ENCODE results near the gene DPP6. TPM values are rescaled to one million over a fixed set of nuclear protein-coding genes. Genes with fewer than 3 reads are reported as not detected.

DPP6 gene
- total RNA-seq, 1 experiment from 2014 or later = 1.1 TPM

GRCh38 chr7:154680894-154681659, 628.9 kb downstream of the DPP6 start:
- peak; percentile 47 for DNase-seq
- no peaks in the 10 kb centered on the region for H3K27me3 ChIP-seq (ENCODE audit: control insufficient read depth, insufficient read depth, low read length)
- no peaks in the 10 kb centered on the region for H3K36me3 ChIP-seq (replicated peaks; ENCODE audit: control insufficient read depth, insufficient read depth, low read length)
- H3K4me3 ChIP-seq (ENCODE audit: insufficient read depth, low read depth, low read length) = no peak overlapping the region

GRCh38 chr7:154682003-154682402, 629.8 kb downstream of the DPP6 start:
- H3K36me3 ChIP-seq (replicated peaks; ENCODE audit: control insufficient read depth, insufficient read depth, low read length) = no peaks in the 10 kb centered on the region
- no peak for DNase-seq
- no peak overlapping the region for H3K4me3 ChIP-seq (ENCODE audit: insufficient read depth, low read depth, low read length)
- H3K27me3 ChIP-seq (ENCODE audit: control insufficient read depth, insufficient read depth, low read length) = no peaks in the 10 kb centered on the region

GRCh38 chr7:154684666-154685563, 632.7 kb downstream of the DPP6 start:
- no peak for DNase-seq
- Histone ChIP-seq H3K27me3 (ENCODE audit: control insufficient read depth, insufficient read depth, low read length) (no peaks in the 10 kb centered on the region), H3K36me3 (replicated peaks; ENCODE audit: control insufficient read depth, insufficient read depth, low read length) (no peaks in the 10 kb centered on the region), H3K4me3 (ENCODE audit: insufficient read depth, low read depth, low read length) (no peak overlapping the region)

- no peak for DNase-seq
- H3K4me3 ChIP-seq (ENCODE audit: insufficient read depth, low read depth, low read length) = no peak overlapping the region
- H3K36me3 ChIP-seq (replicated peaks; ENCODE audit: control insufficient read depth, insufficient read depth, low read length) = no peaks in the 10 kb centered on the region
- no peaks in the 10 kb centered on the region for H3K27me3 ChIP-seq (ENCODE audit: control insufficient read depth, insufficient read depth, low read length)
These were observed 633.3 kb downstream of the DPP6 start for GRCh38 chr7:154685564-154685901.

- Histone ChIP-seq H3K4me3 (ENCODE audit: insufficient read depth, low read depth, low read length) (no peak overlapping the region), H3K36me3 (replicated peaks; ENCODE audit: control insufficient read depth, insufficient read depth, low read length) (no peaks in the 10 kb centered on the region), H3K27me3 (ENCODE audit: control insufficient read depth, insufficient read depth, low read length) (no peaks in the 10 kb centered on the region)
- DNase-seq = no peak
These were observed 634.1 kb downstream of the DPP6 start for GRCh38 chr7:154686305-154686704.

GRCh38 chr7:154688952-154689351, 636.8 kb downstream of the DPP6 start:
- H3K27me3 ChIP-seq (ENCODE audit: control insufficient read depth, insufficient read depth, low read length) = no peaks in the 10 kb centered on the region
- no peak for DNase-seq
- no peak overlapping the region for H3K4me3 ChIP-seq (ENCODE audit: insufficient read depth, low read depth, low read length)
- H3K36me3 ChIP-seq (replicated peaks; ENCODE audit: control insufficient read depth, insufficient read depth, low read length) = no peaks in the 10 kb centered on the region

- Histone ChIP-seq H3K4me3 (ENCODE audit: insufficient read depth, low read depth, low read length) (no peak overlapping the region), H3K36me3 (replicated peaks; ENCODE audit: control insufficient read depth, insufficient read depth, low read length) (no peaks in the 10 kb centered on the region), H3K27me3 (ENCODE audit: control insufficient read depth, insufficient read depth, low read length) (no peaks in the 10 kb centered on the region)
- no peak for DNase-seq
These were observed 638.2 kb downstream of the DPP6 start for GRCh38 chr7:154690411-154690810.

- Histone ChIP-seq H3K36me3 (replicated peaks; ENCODE audit: control insufficient read depth, insufficient read depth, low read length) (no peaks in the 10 kb centered on the region), H3K27me3 (ENCODE audit: control insufficient read depth, insufficient read depth, low read length) (no peaks in the 10 kb centered on the region), H3K4me3 (ENCODE audit: insufficient read depth, low read depth, low read length) (no peak overlapping the region)
- DNase-seq = no peak
These were observed 641.5 kb downstream of the DPP6 start for GRCh38 chr7:154693661-154694060.

- no peak overlapping the region for H3K4me3 ChIP-seq (ENCODE audit: insufficient read depth, low read depth, low read length)
- H3K27me3 ChIP-seq (ENCODE audit: control insufficient read depth, insufficient read depth, low read length) = no peaks in the 10 kb centered on the region
- no peak for DNase-seq
- no peaks in the 10 kb centered on the region for H3K36me3 ChIP-seq (replicated peaks; ENCODE audit: control insufficient read depth, insufficient read depth, low read length)
These were observed 643.6 kb downstream of the DPP6 start for GRCh38 chr7:154695836-154696235.

- H3K4me3 ChIP-seq (ENCODE audit: insufficient read depth, low read depth, low read length) = no peak overlapping the region
- H3K36me3 ChIP-seq (replicated peaks; ENCODE audit: control insufficient read depth, insufficient read depth, low read length) = no peaks in the 10 kb centered on the region
- no peaks in the 10 kb centered on the region for H3K27me3 ChIP-seq (ENCODE audit: control insufficient read depth, insufficient read depth, low read length)
- DNase-seq = no peak
These were observed 644.4 kb downstream of the DPP6 start for GRCh38 chr7:154696556-154696955.

- Histone ChIP-seq H3K27me3 (ENCODE audit: control insufficient read depth, insufficient read depth, low read length) (no peaks in the 10 kb centered on the region), H3K36me3 (replicated peaks; ENCODE audit: control insufficient read depth, insufficient read depth, low read length) (no peaks in the 10 kb centered on the region), H3K4me3 (ENCODE audit: insufficient read depth, low read depth, low read length) (no peak overlapping the region)
- peak; percentile 91 for DNase-seq
These were observed 646.6 kb downstream of the DPP6 start for GRCh38 chr7:154698726-154699291.

GRCh38 chr7:154699417-154699816, 647.2 kb downstream of the DPP6 start:
- H3K36me3 ChIP-seq (replicated peaks; ENCODE audit: control insufficient read depth, insufficient read depth, low read length) = no peaks in the 10 kb centered on the region
- no peaks in the 10 kb centered on the region for H3K27me3 ChIP-seq (ENCODE audit: control insufficient read depth, insufficient read depth, low read length)
- no peak for DNase-seq
- no peak overlapping the region for H3K4me3 ChIP-seq (ENCODE audit: insufficient read depth, low read depth, low read length)

GRCh38 chr7:154709840-154710520, 657.8 kb downstream of the DPP6 start:
- H3K27me3 ChIP-seq (ENCODE audit: control insufficient read depth, insufficient read depth, low read length) = no peaks in the 10 kb centered on the region
- no peaks in the 10 kb centered on the region for H3K36me3 ChIP-seq (replicated peaks; ENCODE audit: control insufficient read depth, insufficient read depth, low read length)
- H3K4me3 ChIP-seq (ENCODE audit: insufficient read depth, low read depth, low read length) = no peak overlapping the region
- no peak for DNase-seq

- Histone ChIP-seq H3K36me3 (replicated peaks; ENCODE audit: control insufficient read depth, insufficient read depth, low read length) (no peaks in the 10 kb centered on the region), H3K4me3 (ENCODE audit: insufficient read depth, low read depth, low read length) (no peak overlapping the region), H3K27me3 (ENCODE audit: control insufficient read depth, insufficient read depth, low read length) (no peaks in the 10 kb centered on the region)
- no peak for DNase-seq
These were observed 667.8 kb downstream of the DPP6 start for GRCh38 chr7:154720016-154720415.
